ENCODE measurements around the gene SH2D1B. TPM values are rescaled to one million over a fixed set of nuclear protein-coding genes. Genes with fewer than 3 reads are reported as not detected.

The SH2D1B gene
- total and polyA plus RNA-seq, 2 donors (not counting 3 experiments of a cell fraction or from before 2014, with no cell fraction given): not detected

DNA sequence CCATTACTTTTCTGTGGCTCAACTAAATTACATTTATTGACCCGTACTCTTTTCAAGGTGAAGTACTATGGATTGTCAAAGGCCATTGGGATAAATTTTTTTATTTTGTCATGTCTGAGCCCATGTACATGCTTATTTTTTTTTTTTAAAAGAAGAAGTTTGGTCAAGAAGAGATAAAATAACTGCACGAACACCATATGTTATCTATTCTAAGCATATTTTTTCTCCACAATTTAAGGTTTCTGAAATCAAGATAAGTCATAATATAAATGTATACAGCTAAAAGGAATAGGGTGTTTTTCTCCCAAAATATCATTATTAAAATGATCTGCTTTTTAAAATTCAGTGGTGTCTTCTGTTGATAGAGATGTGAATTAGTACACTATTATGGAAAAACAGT, 35.0 kb upstream of the SH2D1B start:
- no peak for FAIRE-seq
- ChIA-PET POLR2A (no interaction called here), CTCF (no interaction called here)
- intact Hi-C loops (cut with micrococcal nuclease) (no loop called here), dilution Hi-C loops (cut with MboI; ENCODE audit: extremely low pct_ligation_motif_present, low sequenced_read_pairs) (no loop called here)
- Histone ChIP-seq H2AFZ (ENCODE audit: low read depth, low read length) (no peak overlapping the region), H3K4me3 (replicated peaks in 1 of 3; ENCODE audit: insufficient read depth in 1 of 3, low read depth in 1 of 3, low read length in 3 of 3) (no peak overlapping the region), H3K4me2 (ENCODE audit: insufficient read depth, low read length) (no peak overlapping the region), H3K27ac (ENCODE audit: insufficient read depth, low read depth, low read length) (no peak overlapping the region), H3K27me3 (ENCODE audit: control insufficient read depth in 2 of 2, insufficient read depth in 2 of 2, low read length in 2 of 2) (peaks cover 13 to 15% of the 10 kb centered on the region in 2 experiments), H3K9me3 (replicated peaks; ENCODE audit: control insufficient read depth, insufficient read depth, low read length) (no peaks in the 10 kb centered on the region), H3K36me3 (ENCODE audit: control insufficient read depth in 2 of 2, extremely low read depth in 1 of 2, insufficient read depth in 2 of 2, low read length in 2 of 2) (no peaks in the 10 kb centered on the region), H4K20me1 (replicated peaks; ENCODE audit: control insufficient read depth, extremely low read depth, insufficient read depth, low read length) (no peaks in the 10 kb centered on the region), H3K79me2 (ENCODE audit: control insufficient read depth, insufficient read depth, low read length) (no peaks in the 10 kb centered on the region), H3K4me1 (ENCODE audit: control insufficient read depth, extremely low read depth, insufficient read depth, low read length) (no peaks in the 10 kb centered on the region), H3K9me1 (replicated peaks; ENCODE audit: control insufficient read depth, extremely low read depth, insufficient read depth, low read length) (no peaks in the 10 kb centered on the region), H3K9ac (replicated peaks; ENCODE audit: extremely low read depth, insufficient read depth, low read length) (no peak overlapping the region)
- no peak for DNase-seq (ENCODE audit: low read depth, low spot score)
- BruUV-seq (replicated peaks): no TSS peak
- no peak for TF ChIP-seq JUN (IDR thresholded peaks at IDR 0.05; ENCODE audit: borderline replicate concordance, insufficient read depth, insufficient read length, low read depth)

DNA sequence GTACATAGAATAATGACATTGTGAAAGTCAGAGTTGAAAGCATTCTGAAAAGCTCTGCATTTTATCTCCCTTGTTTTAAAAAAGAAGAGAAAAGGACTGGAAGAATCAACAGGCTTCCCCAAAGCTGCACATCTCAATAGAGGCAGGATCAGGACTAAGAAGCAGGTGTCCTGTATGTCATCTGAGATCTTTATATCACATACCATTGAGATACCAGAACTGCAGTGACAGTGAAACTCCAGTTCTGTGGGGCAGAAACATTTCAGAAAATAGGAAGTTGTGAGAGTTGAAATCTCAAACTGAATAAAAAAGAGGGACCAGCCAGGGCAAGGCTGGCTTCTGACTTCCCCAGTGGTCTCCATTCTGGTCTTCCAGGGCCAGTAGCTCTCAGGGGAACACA, 33.0 kb upstream of the SH2D1B start:
- Histone ChIP-seq H3K27me3 (ENCODE audit: control insufficient read depth in 2 of 2, insufficient read depth in 2 of 2, low read length in 2 of 2) (peaks cover 17 to 26% of the 10 kb centered on the region in 2 experiments), H3K9me1 (replicated peaks; ENCODE audit: control insufficient read depth, extremely low read depth, insufficient read depth, low read length) (no peaks in the 10 kb centered on the region), H2AFZ (ENCODE audit: low read depth, low read length) (no peak overlapping the region), H3K27ac (ENCODE audit: insufficient read depth, low read depth, low read length) (no peak overlapping the region), H3K9me3 (replicated peaks; ENCODE audit: control insufficient read depth, insufficient read depth, low read length) (no peaks in the 10 kb centered on the region), H3K79me2 (ENCODE audit: control insufficient read depth, insufficient read depth, low read length) (no peaks in the 10 kb centered on the region), H4K20me1 (replicated peaks; ENCODE audit: control insufficient read depth, extremely low read depth, insufficient read depth, low read length) (no peaks in the 10 kb centered on the region), H3K4me2 (ENCODE audit: insufficient read depth, low read length) (no peak overlapping the region), H3K4me1 (ENCODE audit: control insufficient read depth, extremely low read depth, insufficient read depth, low read length) (no peaks in the 10 kb centered on the region), H3K36me3 (ENCODE audit: control insufficient read depth in 2 of 2, extremely low read depth in 1 of 2, insufficient read depth in 2 of 2, low read length in 2 of 2) (no peaks in the 10 kb centered on the region), H3K4me3 (replicated peaks in 1 of 3; ENCODE audit: insufficient read depth in 1 of 3, low read depth in 1 of 3, low read length in 3 of 3) (no peak overlapping the region), H3K9ac (replicated peaks; ENCODE audit: extremely low read depth, insufficient read depth, low read length) (no peak overlapping the region)
- intact Hi-C loops (cut with micrococcal nuclease) (no loop called here), dilution Hi-C loops (cut with MboI; ENCODE audit: extremely low pct_ligation_motif_present, low sequenced_read_pairs) (no loop called here)
- BruUV-seq (replicated peaks): no TSS peak
- no peak for TF ChIP-seq EZH2 (IDR thresholded peaks at IDR 0.05; ENCODE audit: borderline replicate concordance, low read depth, low read length, severe bottlenecking)
- TF ChIP-seq POLR2AphosphoS5 (IDR thresholded peaks at IDR 0.05; ENCODE audit: insufficient read depth, low read depth, low read length): no peak
- no peak for TF ChIP-seq GATA2 (IDR thresholded peaks at IDR 0.05; ENCODE audit: insufficient read depth, insufficient read length, low read depth, low read length)
- no peak for TF ChIP-seq JUN (IDR thresholded peaks at IDR 0.05; ENCODE audit: borderline replicate concordance, insufficient read depth, insufficient read length, low read depth)
- TF ChIP-seq POLR2A (IDR thresholded peaks at IDR 0.05; ENCODE audit: low read depth, low read length): no peak
- TF ChIP-seq, protein P1, sequence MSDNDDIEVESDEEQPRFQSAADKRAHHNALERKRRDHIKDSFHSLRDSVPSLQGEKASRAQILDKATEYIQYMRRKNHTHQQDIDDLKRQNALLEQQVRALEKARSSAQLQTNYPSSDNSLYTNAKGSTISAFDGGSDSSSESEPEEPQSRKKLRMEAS (IDR thresholded peaks at IDR 0.05; ENCODE audit: insufficient read depth, insufficient read length): no peak
- no peak for TF ChIP-seq FOS (IDR thresholded peaks at IDR 0.05; ENCODE audit: borderline replicate concordance, insufficient read depth, low read length)
- TF ChIP-seq MYC (IDR thresholded peaks at IDR 0.05; ENCODE audit: low read depth, low read length): no peak
- TF ChIP-seq CTCF (IDR thresholded peaks at IDR 0.05; ENCODE audit: extremely low read depth in 1 of 2, insufficient read depth in 1 of 2, low read depth in 1 of 2, low read length in 2 of 2): no peak
- DNase-seq (ENCODE audit: low read depth, low spot score) (no peak), FAIRE-seq (no peak)
- ChIA-PET CTCF (no interaction called here), POLR2A (no interaction called here)
